Activated CD8-positive, alpha-beta memory T cell treated with anti-CD3 and anti-CD28 coated beads, Interleukin-2, amount 50 U/mL, for 48 hours (primary cell): ENCODE measurements around the gene NPDC1.
"Not testable (repeated sequence)": the region's sequence is repeated elsewhere in the genome, so short reads cannot be mapped to it uniquely, and the experiment has no call there.

Experiments used
- DNase-seq: peaks from one replicate; pipeline ENCODE4 v3.0.0-alpha.2; 2020

The NPDC1 gene

DNA sequence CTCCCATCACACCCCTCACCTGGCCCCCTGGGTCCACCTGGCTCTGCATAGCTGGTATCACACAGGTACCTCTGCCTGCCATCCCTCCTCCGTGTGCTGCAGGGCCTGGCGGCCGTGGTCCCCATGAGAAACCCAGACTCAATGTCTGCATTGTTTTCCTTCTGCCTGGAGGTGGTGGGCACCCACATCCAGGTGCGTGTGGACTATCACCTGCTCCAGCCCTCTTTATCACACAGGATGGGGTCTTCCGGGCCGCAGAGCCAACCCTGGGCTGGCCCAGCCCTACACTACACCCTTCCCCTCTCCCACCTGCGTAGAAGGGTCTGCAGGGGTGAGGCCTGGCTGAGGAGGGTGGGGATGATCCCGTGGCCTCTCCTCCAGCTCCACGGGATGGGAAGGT lies 7.1 kb downstream of the NPDC1 start:
- DNase-seq = no peak

DNA sequence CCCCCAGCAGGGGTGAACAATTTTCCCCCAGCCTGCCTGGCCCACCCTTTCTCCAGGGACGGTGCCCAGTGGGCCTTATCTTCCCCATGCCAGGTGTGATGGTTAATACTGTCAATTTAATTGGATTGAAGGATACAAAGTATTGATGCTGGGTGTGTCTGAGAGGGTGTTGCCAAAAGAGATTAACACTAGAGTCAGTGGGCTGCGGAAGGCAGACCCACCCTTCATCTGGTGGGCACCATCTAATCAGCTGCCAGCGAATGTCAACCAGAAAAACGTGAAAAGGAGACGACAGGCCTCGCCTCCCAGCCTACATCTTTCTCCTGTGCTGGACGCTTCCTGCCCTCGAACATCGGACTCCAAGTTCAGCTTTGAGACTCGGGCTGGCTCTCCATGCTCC lies 8.5 kb downstream of the NPDC1 start:
- DNase-seq = no peak

DNA sequence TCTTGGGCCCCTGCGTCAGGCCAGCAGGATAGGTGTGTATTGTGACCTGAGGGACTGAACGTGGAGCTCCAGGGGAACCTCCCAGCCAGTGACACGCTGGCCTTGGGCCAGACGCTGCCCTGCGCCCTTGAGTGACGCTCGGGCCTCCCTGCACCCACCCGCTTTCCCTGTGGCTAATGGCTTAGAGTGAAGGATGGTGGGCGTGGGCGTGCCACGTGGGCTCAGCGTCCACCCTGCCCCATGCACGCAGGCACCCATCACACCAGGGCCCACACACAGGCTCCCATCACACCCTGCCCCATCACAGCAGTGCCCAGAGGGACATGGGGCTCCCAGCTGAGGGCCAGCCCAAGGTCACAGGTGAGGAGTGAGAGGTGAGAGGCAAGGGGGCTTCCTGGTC lies 8.9 kb downstream of the NPDC1 start:
- no peak for DNase-seq

- no peak for DNase-seq
Observed at GRCh38 chr9:137035937-137036336, 10.0 kb downstream of the NPDC1 start.

DNA sequence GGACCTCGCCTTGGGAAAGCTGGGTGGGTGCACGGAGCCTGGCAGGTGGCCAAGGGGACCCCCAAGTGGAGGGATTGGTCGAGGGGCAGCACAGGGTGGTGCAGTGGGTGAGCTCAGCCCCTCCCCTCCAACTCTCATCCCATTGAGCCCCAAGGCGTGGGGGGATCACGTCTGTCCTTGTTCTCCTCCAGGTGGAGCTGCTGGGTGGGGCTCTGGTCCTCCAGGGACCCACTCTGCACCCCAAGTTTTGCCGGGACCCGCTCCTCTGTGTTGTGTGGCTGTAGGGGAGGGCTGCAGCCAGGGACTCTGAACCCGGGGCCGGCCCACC lies 10.5 kb downstream of the NPDC1 start:
- DNase-seq = no peak

- DNase-seq = peak; percentile 94
Observed at GRCh38 chr9:137034709-137035506, 11.1 kb downstream of the NPDC1 start.

DNA sequence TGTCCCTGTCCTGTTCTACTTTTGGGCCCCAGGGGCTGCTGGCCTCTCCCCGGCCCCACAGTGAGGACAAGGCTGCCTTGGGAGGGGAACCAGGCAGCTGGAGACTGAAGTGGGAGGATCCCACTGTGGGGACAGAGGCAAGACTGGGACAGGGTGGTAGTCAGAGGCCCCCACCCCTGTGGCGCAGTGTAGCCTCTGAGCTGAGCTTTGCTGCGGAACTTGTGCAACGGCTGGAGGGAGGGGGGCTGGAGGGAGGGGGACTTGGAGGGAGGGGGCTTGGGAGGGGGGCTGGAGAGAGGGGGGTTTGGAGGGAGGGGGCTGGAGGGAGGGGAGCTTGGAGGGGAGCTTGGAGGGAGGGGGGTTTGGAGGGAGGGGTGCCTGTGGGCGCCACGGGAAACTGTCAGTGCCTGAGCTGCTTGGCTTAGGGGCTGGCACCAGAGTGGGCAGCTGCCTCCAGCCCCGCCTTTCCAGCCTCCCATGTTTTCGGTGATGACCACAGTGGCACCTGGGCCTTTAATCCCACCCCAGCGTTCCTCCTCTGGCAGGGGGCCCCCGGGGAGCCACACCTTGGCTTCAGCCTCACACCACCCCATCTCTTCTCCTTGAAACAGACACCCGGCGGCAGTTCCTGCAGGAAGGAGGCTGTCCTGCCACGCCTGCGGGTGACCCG lies 11.8 kb downstream of the NPDC1 start:
- no peak for DNase-seq

DNA sequence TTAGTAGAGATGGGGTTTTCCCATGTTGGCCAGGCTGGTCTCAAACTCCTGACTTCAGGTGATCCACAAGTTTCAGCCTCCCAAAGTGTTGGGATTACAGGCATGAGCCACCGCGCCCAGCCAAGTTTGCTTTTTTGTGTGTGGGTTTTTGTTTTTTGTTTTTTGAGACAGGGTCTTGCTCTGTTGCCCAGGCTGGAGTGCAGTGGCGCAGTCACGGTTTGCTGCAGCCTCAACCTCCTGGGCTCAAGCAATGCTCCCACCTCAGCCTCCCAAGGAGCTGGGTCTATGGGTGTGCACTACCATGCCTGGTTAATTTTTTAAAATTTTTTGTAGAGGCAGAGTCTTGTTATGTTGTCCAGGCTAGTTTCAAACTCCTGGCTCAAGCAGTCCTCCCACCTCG lies 12.5 kb downstream of the NPDC1 start:
- not testable (repeated sequence) for DNase-seq

GRCh38 chr9:137032858-137033257 lies 13.1 kb downstream of the NPDC1 start:
- no peak for DNase-seq

- no peak for DNase-seq
Observed at GRCh38 chr9:137031904-137032640, 13.9 kb downstream of the NPDC1 start, which contains the start of gene FUT7. Gene FUT7, minus strand, starts transcription at chr9:137032088. Its CDS starts 97 bp downstream, at chr9:137031991.

GRCh38 chr9:137030538-137031527 lies 15.1 kb downstream of the NPDC1 start:
- DNase-seq = peak; percentile 75

DNA sequence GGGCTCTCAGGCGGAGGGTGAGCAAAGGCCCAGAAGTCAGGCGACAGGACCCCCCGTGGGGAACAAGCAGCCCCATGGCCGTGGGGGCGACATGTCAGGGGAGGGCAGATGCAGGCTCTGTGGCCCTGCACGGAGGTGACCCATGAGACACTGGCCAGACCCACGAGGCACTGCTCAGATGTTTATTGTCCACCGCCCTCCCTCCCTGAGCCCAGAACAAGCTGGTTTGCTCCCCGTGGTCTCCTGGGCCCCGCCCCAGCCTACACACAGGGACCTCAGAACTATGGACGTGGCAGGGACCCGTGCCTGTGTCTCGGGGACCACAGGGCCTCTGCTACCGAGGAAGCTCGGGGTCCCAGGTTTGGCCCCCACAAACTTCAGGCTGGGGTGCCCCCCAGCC lies 16.0 kb downstream of the NPDC1 start:
- DNase-seq = no peak

GRCh38 chr9:137029058-137029936 lies 16.7 kb downstream of the NPDC1 start:
- DNase-seq = peak; percentile 93

- DNase-seq = peak; percentile 84
Observed at GRCh38 chr9:137028263-137029057, 17.5 kb downstream of the NPDC1 start.

GRCh38 chr9:137027369-137028262 lies 18.4 kb downstream of the NPDC1 start, which contains the start of gene ABCA2:
Gene ABCA2, minus strand, starts transcription at chr9:137028237. Its CDS starts 97 bp downstream, at chr9:137028140.
- no peak for DNase-seq

GRCh38 chr9:137026828-137027227 lies 19.1 kb downstream of the NPDC1 start:
- no peak for DNase-seq

- no peak for DNase-seq
Observed at GRCh38 chr9:137026384-137026783, 19.6 kb downstream of the NPDC1 start.

DNA sequence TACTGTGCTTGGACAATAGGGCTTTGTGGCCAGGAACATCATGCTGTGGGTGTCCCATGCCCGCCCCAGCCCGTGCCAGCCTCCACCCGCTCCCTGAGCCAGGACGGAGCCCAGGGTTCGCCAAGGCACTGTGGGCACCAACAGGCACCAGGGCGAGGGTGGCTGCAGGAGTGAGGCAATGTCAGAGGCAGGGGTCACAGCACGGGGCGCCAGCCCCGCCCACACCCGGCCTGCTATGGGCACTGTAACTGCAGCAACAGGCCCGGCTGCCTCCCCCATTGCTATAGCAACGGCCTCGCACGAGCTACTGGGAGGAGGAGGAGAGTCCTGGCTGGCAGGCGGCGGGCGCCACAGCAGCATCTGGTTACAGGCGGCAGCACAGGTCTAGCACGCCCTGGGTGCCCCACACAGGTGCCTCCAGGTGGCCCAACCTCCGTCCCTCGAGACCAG lies 20.4 kb downstream of the NPDC1 start:
- DNase-seq = no peak

DNA sequence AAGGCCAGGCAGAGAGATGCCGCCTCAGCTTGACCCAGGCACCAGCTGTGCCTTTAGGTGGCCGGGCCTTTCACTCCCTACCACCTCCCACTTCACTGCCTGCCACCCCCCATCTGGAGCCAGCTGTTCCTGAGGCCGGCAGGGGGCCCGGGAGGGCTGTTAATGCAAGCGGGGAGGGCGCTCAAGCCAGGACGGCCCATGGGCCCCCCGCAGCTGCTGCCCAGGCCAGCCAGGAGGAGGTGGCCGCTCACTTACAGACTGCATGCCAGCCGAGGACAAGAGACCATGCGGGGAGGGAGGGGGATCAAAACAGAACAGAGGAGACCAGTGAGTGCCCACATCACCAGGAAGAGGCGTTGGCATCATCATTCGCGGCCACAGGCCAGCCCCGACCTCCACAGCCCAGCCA lies 22.4 kb downstream of the NPDC1 start:
- DNase-seq = no peak
